Activated naive CD4-positive, alpha-beta T cell treated with anti-CD3 and anti-CD28 coated beads, Interleukin-2, amount 50 U/mL, for 72 hours (primary cell): ENCODE results near the gene LIN28B. TPM values are rescaled to one million over a fixed set of nuclear protein-coding genes. Genes with fewer than 3 reads are reported as not detected.

Source experiments
- ATAC-seq, 2 donors: fragments of 150-1000 bp; cut with Tn5 transposase; 2 replicates each; pipeline ENCODE4 v1.10.0; 2021; ENCODE audit warnings: mild to moderate bottlenecking in 2 of 2, moderate library complexity in 2 of 2
- DNase-seq, 2 donors: peaks; one replicate each; pipeline ENCODE4 v3.0.0; 2021 to 2022; ENCODE audit warnings: low spot score in 2 of 2
- H3K27ac Mint-ChIP-seq, 2 donors: one replicate each; pipeline ENCODE4 v1.8.0; 2022; ENCODE audit warnings: mild to moderate bottlenecking in 2 of 2, mixed read lengths in 2 of 2
- H3K36me3 Mint-ChIP-seq, 2 donors: one replicate each; pipeline ENCODE4 v1.8.0; 2022; ENCODE audit warnings: mixed read lengths in 2 of 2
- H3K9me3 Mint-ChIP-seq, 2 donors: one replicate each; pipeline ENCODE4 v1.8.0; 2022; ENCODE audit warnings: mixed read lengths in 2 of 2
- total RNA-seq, 2 donors: library from RNA; stranded (reverse); gene quantifications; one replicate each; pipeline ENCODE4 v1.2.3, GENCODE V29; 2022

LIN28B gene
- total RNA-seq, 2 donors from 2014 or later, result not detected

GRCh38 chr6:105108631-105109262 is 151.8 kb downstream of the LIN28B start:
- H3K9me3 Mint-ChIP-seq, result no peaks in the 10 kb centered on the region
- ATAC-seq (no peak), DNase-seq (no peak)
- H3K27ac Mint-ChIP-seq, result no peak overlapping the region
- H3K36me3 Mint-ChIP-seq, result no peaks in the 10 kb centered on the region

- ATAC-seq, result no peak
- H3K27ac Mint-ChIP-seq, result no peak overlapping the region
- DNase-seq, result no peak
- H3K36me3 Mint-ChIP-seq, result no peaks in the 10 kb centered on the region
- H3K9me3 Mint-ChIP-seq, result no peaks in the 10 kb centered on the region
Observed at GRCh38 chr6:105109955-105110895, 153.3 kb downstream of the LIN28B start.

GRCh38 chr6:105111105-105111504 is 154.2 kb downstream of the LIN28B start:
- no peak for DNase-seq
- Mint-ChIP-seq H3K36me3 (no peaks in the 10 kb centered on the region), H3K27ac (no peak overlapping the region), H3K9me3 (no peaks in the 10 kb centered on the region)
- no peak for ATAC-seq

GRCh38 chr6:105111871-105112270 is 155.0 kb downstream of the LIN28B start:
- H3K36me3 Mint-ChIP-seq, result no peaks in the 10 kb centered on the region
- H3K9me3 Mint-ChIP-seq, result no peaks in the 10 kb centered on the region
- ATAC-seq, result no peak
- H3K27ac Mint-ChIP-seq, result no peak overlapping the region
- no peak for DNase-seq

- ATAC-seq (no peak), DNase-seq (no peak)
- no peak overlapping the region for H3K27ac Mint-ChIP-seq
- no peaks in the 10 kb centered on the region for H3K9me3 Mint-ChIP-seq
- no peaks in the 10 kb centered on the region for H3K36me3 Mint-ChIP-seq
Observed at GRCh38 chr6:105112577-105112976, 155.7 kb downstream of the LIN28B start.

GRCh38 chr6:105113422-105113821 is 156.5 kb downstream of the LIN28B start:
- H3K27ac Mint-ChIP-seq, result no peak overlapping the region
- H3K9me3 Mint-ChIP-seq, result no peaks in the 10 kb centered on the region
- H3K36me3 Mint-ChIP-seq, result no peaks in the 10 kb centered on the region
- ATAC-seq, result no peak
- no peak for DNase-seq

- ATAC-seq, result no peak
- peak overlapping the region in 1 of 2 donors; percentile 1 for H3K27ac Mint-ChIP-seq
Observed at GRCh38 chr6:105116150-105116549, 159.2 kb downstream of the LIN28B start.

GRCh38 chr6:105120570-105120969 is 163.7 kb downstream of the LIN28B start:
- no peaks in the 10 kb centered on the region for H3K36me3 Mint-ChIP-seq
- no peak overlapping the region for H3K27ac Mint-ChIP-seq
- no peaks in the 10 kb centered on the region for H3K9me3 Mint-ChIP-seq
- ATAC-seq (no peak), DNase-seq (no peak)

More at GRCh38 chr6:105116150-105116549, 159.2 kb downstream of the LIN28B start:
- no peaks in the 10 kb centered on the region for H3K36me3 Mint-ChIP-seq
- DNase-seq, result no peak
- H3K9me3 Mint-ChIP-seq, result no peaks in the 10 kb centered on the region

- no peak for ATAC-seq
- DNase-seq, result no peak
- H3K36me3 Mint-ChIP-seq, result no peaks in the 10 kb centered on the region
- no peak overlapping the region for H3K27ac Mint-ChIP-seq
- no peaks in the 10 kb centered on the region for H3K9me3 Mint-ChIP-seq
Observed at GRCh38 chr6:105121981-105122380, 165.1 kb downstream of the LIN28B start.

- Mint-ChIP-seq H3K9me3 (no peaks in the 10 kb centered on the region), H3K36me3 (no peaks in the 10 kb centered on the region), H3K27ac (no peak overlapping the region)
- ATAC-seq, result no peak
- no peak for DNase-seq
Observed at GRCh38 chr6:105122717-105123116, 165.8 kb downstream of the LIN28B start.

Other genes with a start within 250 kb of the LIN28B start
- 10 to 100 TPM; 14.1 to 25.1 TPM for gene HACE1, start 97.2 kb upstream of the LIN28B start, total RNA-seq
- gene POPDC3, start 222.9 kb downstream of the LIN28B start, total RNA-seq, result not detected